A549 (cell line): ENCODE measurements around the gene AMIGO3. TPM values are rescaled to one million over a fixed set of nuclear protein-coding genes. Genes with fewer than 3 reads are reported as not detected.

Experiments used
- ATAC-seq, 2 experiments: fragments of 200-7000 bp in 1 of 2; fragments of >200 bp in 1 of 2; cut with Nextera tagmentation in 1 of 2; cut with Tn5 transposase in 1 of 2; 3 replicates each; pipeline versions ENCODE4 v1.8.0 to v1.9.1; 2018 to 2020; ENCODE audit warnings: mild to moderate bottlenecking in 1 of 2, moderate library complexity in 1 of 2
- CTCF ChIA-PET: fragments of 300-600 bp; sonication (Branson Sonifier 250); formaldehyde crosslinking; extraction: SDS; loops from one replicate; lab custom pipeline; 2021; ENCODE audit warnings: antibody characterized with exemption, inconsistent platforms; lab: Yijun Ruan, JAX
- POLR2A ChIA-PET: fragments of 350-600 bp; formaldehyde crosslinking; extraction: SDS; loops from one replicate; lab custom pipeline; 2021; ENCODE audit warnings: antibody characterized with exemption, inconsistent platforms; lab: Yijun Ruan, JAX
- DNase-seq, 2 experiments: peaks; one replicate each; pipeline versions ENCODE4 v3.0.0 to v3.0.0-alpha.2; 2011 to 2016; ENCODE audit warnings: low read depth in 1 of 2, low spot score in 1 of 2
- FAIRE-seq: peaks from 2 replicates; lab custom pipeline; 2011; peaks lifted over from hg19 to GRCh38; lab: Jason Lieb, UNC
- H3K27ac ChIP-seq, 2 experiments: fragments of >200 bp; sonication (Bioruptor Twin); formaldehyde crosslinking; 3 replicates each; pipeline ENCODE4 v1.5.1; 2016 to 2017
- H3K4me1 ChIP-seq: fragments of >200 bp; sonication (Bioruptor Twin); formaldehyde crosslinking; 3 replicates; pipeline ENCODE4 v1.6.1; 2016
- H3K4me2 ChIP-seq: fragments of >200 bp; sonication (Bioruptor Twin); formaldehyde crosslinking; 3 replicates; pipeline ENCODE4 v1.6.1; 2016
- H3K4me3 ChIP-seq: fragments of >200 bp; sonication (Bioruptor Twin); formaldehyde crosslinking; 3 replicates; pipeline ENCODE4 v1.5.1; 2016
- H3K9me3 ChIP-seq: fragments of >200 bp; sonication (Bioruptor Twin); formaldehyde crosslinking; 3 replicates; pipeline ENCODE4 v1.6.1; 2016
- BHLHE40 ChIP-seq: IDR thresholded peaks from 2 replicates; pipeline ENCODE4 v1.6.1; 2012; ENCODE audit warnings: low read depth, low read length, inconsistent platforms
- CEBPB ChIP-seq, 2 experiments: fragments of >200 bp in 1 of 2; sonication (Bioruptor Twin) in 1 of 2; formaldehyde crosslinking in 1 of 2; IDR thresholded peaks; 2 replicates each; pipeline ENCODE4 v1.6.1; 2012 to 2016
- CHD2 ChIP-seq: fragments of 150-350 bp; IDR thresholded peaks from 2 replicates; pipeline ENCODE4 v1.6.1; 2014; ENCODE audit warnings: low read length; ENCODE audit not compliant: partially characterized antibody
- ESRRA ChIP-seq: fragments of 150-350 bp; IDR thresholded peaks from 2 replicates; pipeline ENCODE4 v1.6.1; 2014; ENCODE audit warnings: mild to moderate bottlenecking, low read length, borderline replicate concordance
- FOSL2 ChIP-seq, 2 experiments: fragments of 450-650 bp in 1 of 2; fragments of >200 bp in 1 of 2; sonication (Bioruptor Twin) in 1 of 2; formaldehyde crosslinking; IDR thresholded peaks; 2 replicates each; pipeline versions ENCODE4 v1.5.0 to v1.6.1; 2016 to 2020; ENCODE audit warnings: mild to moderate bottlenecking in 1 of 2, moderate library complexity in 1 of 2
- HEYL ChIP-seq: fragments of 250-450 bp; sonication (Bioruptor Pico); IDR thresholded peaks from 2 replicates; pipeline ENCODE4 v1.8.0; 2021; ENCODE audit warnings: mild to moderate bottlenecking, moderate library complexity
- HMGXB4 ChIP-seq: fragments of 250-450 bp; sonication (Bioruptor Pico); IDR thresholded peaks from 2 replicates; pipeline ENCODE4 v1.5.0; 2021; ENCODE audit warnings: mild to moderate bottlenecking, moderate library complexity, borderline replicate concordance
- HOXB13 ChIP-seq: fragments of 250-450 bp; sonication (Bioruptor Pico); IDR thresholded peaks from 2 replicates; pipeline ENCODE4 v1.5.0; 2020; ENCODE audit warnings: low read depth, mild to moderate bottlenecking, moderate library complexity
- JUN ChIP-seq, 2 experiments: fragments of >200 bp; sonication (Bioruptor Twin); formaldehyde crosslinking; IDR thresholded peaks; 2 replicates in 1 of 2; 3 replicates in 1 of 2; pipeline ENCODE4 v1.6.1; 2016 to 2017
- JUNB ChIP-seq: fragments of >200 bp; sonication (Bioruptor Twin); formaldehyde crosslinking; IDR thresholded peaks from 2 replicates; pipeline ENCODE4 v1.6.1; 2016
- KDM1A ChIP-seq: fragments of 200-600 bp; sonication (generic); IDR thresholded peaks from 2 replicates; pipeline ENCODE4 v1.6.1; 2016; ENCODE audit warnings: low read depth, mild to moderate bottlenecking
- MAFK ChIP-seq: fragments of 450-650 bp; IDR thresholded peaks from 2 replicates; pipeline ENCODE4 v1.6.1; 2014; ENCODE audit not compliant: partially characterized antibody
- NR3C1 ChIP-seq: fragments of >200 bp; sonication (Bioruptor Twin); formaldehyde crosslinking; IDR thresholded peaks from 3 replicates; pipeline ENCODE4 v1.6.1; 2017
- PHF8 ChIP-seq: fragments of 200-600 bp; sonication (generic); IDR thresholded peaks from 2 replicates; pipeline ENCODE4 v1.6.1; 2016; ENCODE audit warnings: low read depth, mild to moderate bottlenecking, antibody characterized with exemption, moderate library complexity, borderline replicate concordance
- POLR2AphosphoS2 ChIP-seq: conservative IDR thresholded peaks from 2 replicates; pipeline ENCODE4 v1.6.1; 2012; ENCODE audit warnings: low read length, improper control_type of control experiment, inconsistent platforms
- REST ChIP-seq: fragments of 200-600 bp; sonication (generic); IDR thresholded peaks from 2 replicates; pipeline ENCODE4 v1.6.1; 2016; ENCODE audit warnings: antibody characterized with exemption, mild to moderate bottlenecking, moderate library complexity
- RNF2 ChIP-seq: fragments of 200-600 bp; sonication (generic); IDR thresholded peaks from 2 replicates; pipeline ENCODE4 v1.6.1; 2016; ENCODE audit warnings: low read depth, mild to moderate bottlenecking, antibody characterized with exemption, moderate library complexity, borderline replicate concordance
- USF2 ChIP-seq: fragments of 450-650 bp; IDR thresholded peaks from 2 replicates; pipeline ENCODE4 v1.6.1; 2014; ENCODE audit warnings: antibody characterized with exemption
- ZSCAN20 ChIP-seq: fragments of 250-450 bp; sonication (Bioruptor Pico); IDR thresholded peaks from 2 replicates; pipeline ENCODE4 v1.8.0; 2022; ENCODE audit warnings: mild to moderate bottlenecking, moderate library complexity
- WGBS: methylation state at CpG from one replicate; pipeline ENCODE4 v1.1.6; 2017; ENCODE audit errors: missing lambda C conversion rate; 5-methylcytosine and 5-hydroxymethylcytosine counted together
- polyA plus RNA-seq, 4 experiments: library from polyadenylated mRNA; depleted of rRNA in 3 of 4; stranded (reverse); fragments of >200 nt; fragmentation: RNase III in 1 of 4; extraction: RNeasy Plus Mini Kit Qiagen cat#74134 plus additional on column Dnase treatment in 1 of 4; gene quantifications; 2 replicates in 3 of 4; 3 replicates in 1 of 4; pipeline ENCODE4 v1.2.3, GENCODE V29; 2011 to 2017

The AMIGO3 gene
- polyA plus RNA-seq, 2 of the 4 experiments (the other 2 are of a cell fraction), result 0.03 TPM; not detected in 1

GRCh38 chr3:49715611-49716121 lies 3.8 kb downstream of the AMIGO3 start:
- H3K9me3 ChIP-seq, result no peaks in the 10 kb centered on the region
- no peak for ATAC-seq
- TF ChIP-seq RNF2 (no peak), JUNB (no peak), PHF8 (no peak), BHLHE40 (no peak), CHD2 (no peak), ZSCAN20 (CRISPR knock-in tag) (no peak), MAFK (no peak), REST (no peak), CEBPB (IDR thresholded peaks at IDR 0.05) (no peak), NR3C1 (no peak), HEYL (CRISPR knock-in tag) (no peak), HOXB13 (CRISPR knock-in tag) (no peak), JUN (IDR thresholded peaks at IDR 0.05) (no peak), KDM1A (no peak)
- TF ChIP-seq, all 56 proteins: peak for 0
- Histone ChIP-seq H3K4me2 (no peak overlapping the region), H3K4me1 (no peaks in the 10 kb centered on the region), H3K4me3 (no peak overlapping the region), H3K27ac (no peak overlapping the region)
- FAIRE-seq (no peak), DNase-seq (no peak)
- 98% methylated on average over 7 of the region's 13 CpGs for WGBS
- CTCF ChIA-PET, result interaction anchor here (0.9 to 1.7 kb wide), 2 partner anchors 12 to 123 kb away, joined by 3 to 7 read pairs; no protein-coding TSS in a partner anchor
- POLR2A ChIA-PET, result no interaction called here

- ATAC-seq (no peak), DNase-seq (no peak), FAIRE-seq (no peak)
- POLR2A ChIA-PET, result no interaction called here
- TF ChIP-seq HMGXB4 (no peak), FOSL2 (IDR thresholded peaks at IDR 0.05) (no peak), FOSL2 (CRISPR knock-in tag; IDR thresholded peaks at IDR 0.05) (no peak), USF2 (no peak), ESRRA (no peak), POLR2AphosphoS2 (no peak)
- WGBS, result 100% methylated on average over 1 of the region's 13 CpGs
- no peaks in the 10 kb centered on the region for H3K9me3 ChIP-seq
- CTCF ChIA-PET, result interaction anchor here (0.9 to 1.8 kb wide), 3 partner anchors 11 to 124 kb away, joined by 3 to 7 read pairs (median 5); no protein-coding TSS in a partner anchor
- H3K4me1 ChIP-seq, result no peaks in the 10 kb centered on the region
- H3K4me2 ChIP-seq, result no peak overlapping the region
- no peak overlapping the region for H3K27ac ChIP-seq
- H3K4me3 ChIP-seq, result no peak overlapping the region
These were observed 4.5 kb downstream of the AMIGO3 start for GRCh38 chr3:49714728-49715550.
